Vagina (tissue), 2 donors: ENCODE data around the gene PVALB.

Source experiments
- POLR2A ChIP-seq, 2 donors: fragments of 450-650 bp; IDR thresholded peaks; one replicate each; pipeline ENCODE4 v1.6.1; 2017; ENCODE audit warnings: antibody characterized with exemption in 2 of 2, mild to moderate bottlenecking in 2 of 2, moderate library complexity in 2 of 2
- POLR2AphosphoS5 ChIP-seq, 2 donors: sonication (generic); formaldehyde crosslinking; IDR thresholded peaks; one replicate each; pipeline ENCODE4 v1.9.0; 2017; ENCODE audit warnings: antibody characterized with exemption in 2 of 2, mild to moderate bottlenecking in 2 of 2, low read depth in 1 of 2; ENCODE audit not compliant: insufficient read depth in 1 of 2
- TF ChIP-seq, protein P1 (sequence below), 3 experiments: fragments of 450-650 bp in 2 of 3; fragments of 200-600 bp in 1 of 3; sonication (generic) in 1 of 3; IDR thresholded peaks; one replicate each; pipeline ENCODE4 v1.5.1; 2017 to 2019; ENCODE audit warnings: antibody characterized with exemption in 3 of 3, mild to moderate bottlenecking in 2 of 3, moderate library complexity in 2 of 3

DNA sequence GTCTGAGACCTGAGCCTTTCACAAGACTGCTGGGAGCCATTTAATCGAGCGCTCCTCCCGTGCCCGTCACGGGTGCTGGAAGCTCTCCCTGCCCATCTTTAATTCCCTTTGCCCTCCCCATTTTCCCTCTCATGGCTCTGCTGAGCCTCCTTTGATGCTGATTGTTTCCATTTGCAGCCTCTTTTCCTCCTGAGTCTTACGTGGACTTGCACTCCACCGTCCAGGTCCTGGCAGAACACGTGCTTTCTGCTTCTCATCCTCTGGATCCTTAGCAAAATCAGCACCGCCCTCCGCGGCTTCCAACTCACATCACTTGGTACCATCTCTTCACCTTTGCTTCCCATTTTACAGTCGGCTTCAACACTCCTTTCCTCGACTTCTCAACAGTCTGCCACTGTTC lies 48.2 kb downstream of the PVALB start:
- TF ChIP-seq POLR2A (IDR thresholded peaks at IDR 0.05) = no peak
- TF ChIP-seq, protein P1, sequence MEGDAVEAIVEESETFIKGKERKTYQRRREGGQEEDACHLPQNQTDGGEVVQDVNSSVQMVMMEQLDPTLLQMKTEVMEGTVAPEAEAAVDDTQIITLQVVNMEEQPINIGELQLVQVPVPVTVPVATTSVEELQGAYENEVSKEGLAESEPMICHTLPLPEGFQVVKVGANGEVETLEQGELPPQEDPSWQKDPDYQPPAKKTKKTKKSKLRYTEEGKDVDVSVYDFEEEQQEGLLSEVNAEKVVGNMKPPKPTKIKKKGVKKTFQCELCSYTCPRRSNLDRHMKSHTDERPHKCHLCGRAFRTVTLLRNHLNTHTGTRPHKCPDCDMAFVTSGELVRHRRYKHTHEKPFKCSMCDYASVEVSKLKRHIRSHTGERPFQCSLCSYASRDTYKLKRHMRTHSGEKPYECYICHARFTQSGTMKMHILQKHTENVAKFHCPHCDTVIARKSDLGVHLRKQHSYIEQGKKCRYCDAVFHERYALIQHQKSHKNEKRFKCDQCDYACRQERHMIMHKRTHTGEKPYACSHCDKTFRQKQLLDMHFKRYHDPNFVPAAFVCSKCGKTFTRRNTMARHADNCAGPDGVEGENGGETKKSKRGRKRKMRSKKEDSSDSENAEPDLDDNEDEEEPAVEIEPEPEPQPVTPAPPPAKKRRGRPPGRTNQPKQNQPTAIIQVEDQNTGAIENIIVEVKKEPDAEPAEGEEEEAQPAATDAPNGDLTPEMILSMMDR (IDR thresholded peaks at IDR 0.05) = no peak
- TF ChIP-seq POLR2AphosphoS5 (IDR thresholded peaks at IDR 0.05; ENCODE audit: insufficient read depth in 1 of 2, low read depth in 1 of 2) = no peak
